T-helper 2 cell (primary cell): ENCODE results near the gene EIF2B2.

Experiments used
- DNase-seq, 5 experiments: peaks; one replicate each; pipeline versions ENCODE4 v3.0.0 to v3.0.0-alpha.2; 2012 to 2022

The EIF2B2 gene

DNA sequence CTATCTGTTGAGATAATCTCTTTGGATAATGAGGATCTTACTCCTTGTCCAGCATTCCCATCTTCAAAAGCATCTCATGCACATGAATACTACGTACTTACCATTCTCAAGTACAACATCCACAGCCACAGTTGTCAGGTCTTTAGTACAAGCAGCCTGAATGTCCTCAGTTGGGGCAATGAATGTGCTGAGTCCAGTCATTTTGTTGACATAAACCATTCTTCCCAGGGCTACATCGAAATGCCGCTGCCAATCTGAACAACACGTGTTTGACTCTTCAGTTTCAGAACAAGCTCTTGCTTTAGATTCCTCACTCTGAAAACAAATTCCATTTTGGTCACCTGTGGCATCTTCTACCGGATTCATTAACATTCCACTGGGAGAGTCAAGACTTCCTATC is 43.6 kb downstream of the EIF2B2 start:
- no peak for DNase-seq

DNA sequence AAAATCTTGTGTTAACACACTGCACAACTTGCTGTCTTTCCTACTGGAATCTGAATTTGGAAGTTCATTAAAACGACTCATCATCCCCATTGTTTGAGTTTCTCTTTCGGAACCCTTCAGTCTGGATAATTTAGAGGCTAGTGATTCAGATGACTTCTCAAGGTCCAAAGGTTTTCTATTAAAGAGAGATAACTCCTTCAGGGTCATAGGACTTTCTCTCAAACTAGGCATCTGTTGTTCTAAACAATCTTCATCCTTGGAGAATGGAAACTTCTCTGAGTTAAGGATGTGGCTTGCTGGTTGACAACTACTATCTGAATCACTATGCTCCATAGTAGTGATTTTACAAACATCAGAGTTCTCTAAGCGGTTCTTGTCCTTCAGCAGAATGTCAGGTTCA is 44.2 kb downstream of the EIF2B2 start:
- peak in 1 of 5 experiments; percentile 18 for DNase-seq

DNA sequence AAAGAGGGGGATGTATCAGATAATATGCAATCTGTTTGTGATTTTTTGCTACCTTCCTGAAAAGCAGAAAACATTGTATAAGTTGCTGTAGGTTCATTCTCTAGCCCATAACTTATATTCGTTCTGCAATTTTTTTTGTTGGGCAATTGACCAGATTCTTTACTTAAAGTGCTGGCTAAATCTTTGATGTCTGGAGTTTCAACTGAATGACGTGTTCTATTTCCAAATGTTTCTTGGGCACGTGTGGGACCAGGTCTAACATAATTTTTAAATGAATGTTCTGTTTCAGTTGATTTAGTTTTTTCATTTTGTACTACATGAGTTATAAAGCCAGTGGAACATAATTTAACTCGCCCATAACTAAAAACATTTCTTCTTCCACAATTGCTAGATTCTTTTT is 44.8 kb downstream of the EIF2B2 start:
- no peak for DNase-seq

DNA sequence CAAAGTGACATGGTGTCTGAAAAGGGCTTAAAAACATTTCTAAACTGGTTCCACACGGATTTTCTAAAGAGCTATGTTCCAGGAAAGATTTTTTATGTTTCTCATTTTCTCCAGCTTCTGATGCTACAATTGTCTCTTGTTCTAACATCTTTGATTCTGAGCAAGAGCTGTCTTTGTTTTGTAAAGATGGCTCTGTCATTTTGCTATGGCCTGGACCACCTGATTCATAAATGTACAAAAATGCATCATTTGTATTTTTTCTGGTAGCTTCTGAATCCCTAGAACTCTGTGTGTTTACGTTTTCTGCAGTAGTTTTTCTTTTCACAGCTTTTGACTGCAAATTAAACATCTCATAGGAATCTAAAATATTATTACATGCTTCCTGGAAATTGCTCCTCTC is 45.4 kb downstream of the EIF2B2 start:
- no peak for DNase-seq

DNA sequence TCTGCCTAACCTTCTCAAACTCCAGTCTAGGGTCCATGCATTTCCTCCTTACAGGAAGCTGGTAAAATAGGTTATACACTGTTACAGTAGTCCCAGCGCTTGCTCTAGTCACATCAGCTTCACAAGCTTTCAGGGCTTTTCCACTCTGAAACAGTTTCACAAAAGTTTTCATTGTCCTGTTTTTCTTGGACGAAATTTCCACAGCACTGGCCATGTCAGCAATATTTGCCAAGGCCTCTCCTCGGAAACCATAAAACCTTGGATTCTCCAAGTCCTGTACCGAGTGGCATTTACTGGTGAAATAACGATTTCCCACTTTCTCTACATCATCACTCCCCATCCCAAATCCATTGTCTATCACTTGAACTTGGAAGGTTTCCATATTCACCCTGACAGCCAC is 46.4 kb downstream of the EIF2B2 start:
- DNase-seq, result no peak

DNA sequence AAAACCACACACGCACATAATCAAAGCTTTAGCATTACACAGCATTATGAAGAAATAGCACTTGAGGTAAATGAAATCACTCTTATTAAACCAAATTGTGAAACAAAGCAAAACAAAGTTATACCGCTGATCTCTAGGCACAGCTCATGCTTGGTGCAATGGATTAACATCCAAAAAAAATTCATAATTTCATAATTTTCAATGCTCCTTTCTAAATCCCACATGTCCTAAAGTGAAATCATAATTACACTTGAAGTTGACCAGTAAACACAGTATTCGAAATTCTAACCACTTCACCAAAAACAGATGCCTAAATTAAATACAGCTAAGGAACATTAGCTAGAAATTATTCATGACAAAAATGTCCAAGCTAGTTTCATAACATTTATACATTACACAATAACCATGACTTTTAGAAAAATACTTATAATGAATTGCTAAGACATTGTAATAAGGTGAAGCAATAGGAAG is 47.0 kb downstream of the EIF2B2 start:
- DNase-seq, result no peak

DNA sequence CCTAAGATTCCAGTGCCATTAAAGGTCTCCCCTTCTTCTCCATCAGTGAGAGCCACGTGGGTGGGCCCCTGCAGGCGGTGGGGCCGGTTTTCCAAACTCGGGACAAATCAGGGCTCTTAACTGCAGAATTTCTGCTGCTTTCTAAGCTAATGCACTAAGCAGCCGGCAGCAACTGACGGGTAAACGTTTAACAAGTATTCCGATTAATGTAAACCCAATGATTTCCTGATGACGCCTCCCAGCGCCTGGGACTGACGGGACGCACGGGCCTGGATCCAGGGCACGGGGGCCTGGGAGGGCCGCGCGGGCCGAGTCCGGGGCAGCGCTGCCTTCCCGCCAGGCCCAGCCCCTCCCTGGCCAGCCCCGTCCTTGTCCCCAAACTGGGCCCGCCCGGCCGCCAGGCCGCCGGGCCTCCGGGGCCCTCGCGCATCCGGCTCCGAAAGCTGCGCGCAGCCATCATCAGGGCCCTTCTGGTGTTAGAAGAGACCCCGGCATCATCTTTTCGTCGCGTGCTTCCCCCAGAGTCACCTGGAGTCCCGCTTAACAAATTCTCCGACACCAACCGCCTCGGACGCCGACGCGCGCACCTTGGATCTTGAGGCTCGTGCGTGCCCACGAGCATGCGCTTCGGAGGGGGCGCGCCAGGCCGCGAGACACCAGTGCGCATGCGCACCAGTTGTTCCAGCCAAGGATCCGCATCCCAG is 48.3 kb downstream of the EIF2B2 start, which contains the start of gene MLH3:
TSS of gene MLH3 (minus strand) at position 616 of the 704 bp plus-strand sequence. CDS start 1,812 bp downstream, outside the sequence.
- DNase-seq, result peak; percentile 61 to 85 (median 72)

DNA sequence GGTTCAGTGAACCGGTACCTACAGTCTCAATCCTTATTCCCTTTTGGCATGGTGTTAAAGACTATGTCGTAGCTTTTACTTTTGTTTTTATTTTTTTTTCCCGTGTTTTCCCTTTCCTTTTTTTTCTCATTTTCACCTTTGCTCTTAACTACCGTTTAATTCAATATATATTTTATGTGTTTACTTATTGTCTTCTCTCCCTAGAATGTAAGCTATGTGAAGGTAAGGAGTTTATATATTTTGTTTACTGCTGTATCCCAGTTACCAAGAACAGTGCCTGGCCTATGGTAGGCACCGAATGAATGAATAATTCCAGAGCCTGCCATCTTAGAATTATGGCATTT is 48.8 kb downstream of the EIF2B2 start:
- DNase-seq, result peak in 1 of 5 experiments; percentile 6

DNA sequence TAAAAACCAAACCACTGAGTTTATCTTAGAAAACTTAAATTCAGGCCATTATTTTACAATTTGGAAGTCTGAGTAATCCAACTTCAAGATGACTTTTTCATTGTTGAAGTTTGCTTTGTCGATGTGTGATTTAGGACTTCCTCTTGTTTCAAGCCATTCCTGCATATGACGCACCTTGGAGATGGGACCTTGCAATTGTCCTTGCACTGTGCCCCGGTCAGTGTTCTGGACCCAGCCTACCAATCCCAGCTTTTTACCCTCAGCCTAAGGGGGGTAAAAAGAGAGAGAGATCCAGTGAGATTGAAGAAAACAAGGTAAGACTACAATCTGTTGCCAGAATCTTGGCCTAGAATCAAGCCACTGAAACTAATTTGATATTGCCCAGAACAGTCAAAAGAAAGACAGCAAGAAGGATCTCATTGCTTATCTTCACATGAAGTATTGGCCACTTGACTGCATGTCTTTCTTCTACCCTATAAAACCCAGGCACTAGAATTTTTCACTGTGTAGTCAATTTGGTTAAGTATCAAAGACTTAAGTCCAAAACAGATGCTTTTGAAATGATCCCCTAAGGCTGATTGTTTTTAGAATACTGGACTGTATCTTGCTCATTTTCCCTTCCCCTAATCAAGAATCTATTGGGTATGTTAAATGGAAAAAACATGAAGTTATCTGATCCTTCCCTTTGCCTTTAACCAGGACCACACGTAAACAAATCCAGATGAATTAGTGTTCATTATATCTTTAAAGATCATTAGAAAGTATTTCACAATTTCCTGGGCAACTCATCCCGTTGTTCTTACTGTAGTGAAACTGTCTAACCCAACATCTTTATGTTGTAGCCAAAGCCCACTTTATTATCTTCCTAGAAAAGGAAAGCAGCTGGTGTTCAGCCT is 50.9 kb downstream of the EIF2B2 start:
- no peak for DNase-seq

DNA sequence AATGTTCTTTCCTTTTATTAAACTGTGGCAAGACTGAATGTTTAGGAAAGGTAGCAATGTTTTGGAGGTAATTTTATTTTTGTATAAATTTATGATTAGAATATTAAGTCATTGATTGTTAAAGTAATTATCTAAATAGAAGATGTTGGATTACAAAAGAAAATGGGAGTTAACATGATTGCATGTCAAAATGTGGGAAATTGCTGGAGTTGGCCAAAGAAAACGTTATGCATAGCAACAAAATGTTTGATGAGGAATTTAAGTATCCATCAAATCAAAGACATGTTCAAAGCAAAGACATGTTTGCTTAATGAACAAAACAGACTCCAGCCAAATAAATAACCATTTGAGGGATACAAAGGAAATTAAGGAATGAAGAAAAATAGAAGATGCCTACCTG is 51.7 kb downstream of the EIF2B2 start:
- no peak for DNase-seq

DNA sequence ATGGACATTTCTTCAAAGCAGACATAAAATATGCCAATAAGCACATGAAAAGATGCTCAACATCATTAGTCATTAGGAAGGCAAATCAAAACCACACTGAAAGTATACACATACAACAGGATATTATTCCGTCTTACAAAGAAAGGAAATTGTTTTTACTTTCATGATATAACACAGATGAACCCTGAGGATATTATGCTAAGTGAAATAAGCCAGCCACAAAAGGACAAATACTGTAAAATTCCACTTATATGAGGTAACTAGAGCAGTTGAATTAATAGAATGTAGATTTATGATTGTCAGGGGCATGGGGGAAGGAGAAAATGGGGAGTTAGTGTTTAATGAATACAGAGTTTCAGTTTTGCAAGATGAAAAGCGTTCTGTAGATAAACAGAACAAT is 56.9 kb downstream of the EIF2B2 start:
- no peak for DNase-seq

DNA sequence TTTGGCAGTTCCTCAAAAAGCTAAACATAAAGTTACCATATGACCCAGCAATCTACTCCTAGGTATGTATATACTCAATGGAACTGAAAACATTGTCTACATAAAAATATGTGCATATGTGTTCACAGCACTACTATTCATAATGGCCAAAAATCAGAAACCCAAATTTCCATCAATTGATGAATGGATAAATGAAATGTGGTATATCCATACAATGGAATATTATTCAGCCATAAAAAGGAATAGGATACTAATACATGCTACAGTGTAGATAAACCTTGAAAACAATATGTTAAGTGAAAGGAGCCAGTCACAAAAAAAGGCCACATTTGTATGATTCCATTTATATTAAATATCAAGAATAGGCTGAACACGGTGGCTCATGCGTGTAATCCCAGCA is 57.7 kb downstream of the EIF2B2 start:
- no peak for DNase-seq
